Peyer's patch (tissue), 4 donors: ENCODE measurements around the gene RAD51B. TPM values are rescaled to one million over a fixed set of nuclear protein-coding genes. Genes with fewer than 3 reads are reported as not detected.

Experiments used
- DNase-seq, 3 donors: peaks; one replicate each; pipeline ENCODE4 v3.0.0-alpha.2; 2017 to 2019
- H3K27ac ChIP-seq, 4 donors: fragments of 200-600 bp; sonication (generic); one replicate each; pipeline ENCODE4 v1.5.1; 2016 to 2019
- H3K27me3 ChIP-seq, 2 donors: fragments of 200-600 bp; sonication (generic); one replicate each; pipeline ENCODE4 v1.5.1; 2019
- H3K36me3 ChIP-seq, 3 donors: fragments of 200-600 bp; sonication (generic); one replicate each; pipeline ENCODE4 v1.5.1; 2016 to 2019
- H3K4me1 ChIP-seq, 4 donors: fragments of 200-600 bp; sonication (generic); one replicate each; pipeline ENCODE4 v1.5.1; 2016 to 2019
- H3K4me3 ChIP-seq, 4 donors: fragments of 200-600 bp; sonication (generic); 1 replicate in 3 of 4; 2 replicates in 1 of 4; pipeline ENCODE4 v1.5.1; 2016 to 2019; ENCODE audit warnings: mild to moderate bottlenecking in 1 of 4
- H3K9me3 ChIP-seq, 4 donors: fragments of 200-600 bp; sonication (generic); one replicate each; pipeline ENCODE4 v1.5.1; 2016 to 2019; ENCODE audit warnings: mild to moderate bottlenecking in 1 of 4
- CTCF ChIP-seq, 6 experiments: fragments of 450-650 bp in 4 of 6; fragments of 200-600 bp in 2 of 6; sonication (generic) in 1 of 6; IDR thresholded peaks; one replicate each; pipeline ENCODE4 v1.5.1; 2017 to 2019; ENCODE audit warnings: antibody characterized with exemption in 6 of 6, mild to moderate bottlenecking in 3 of 6, moderate library complexity in 1 of 6
- POLR2A ChIP-seq, 2 donors: fragments of 450-650 bp; IDR thresholded peaks; one replicate each; pipeline ENCODE4 v1.5.1; 2017; ENCODE audit warnings: antibody characterized with exemption in 2 of 2, mild to moderate bottlenecking in 2 of 2, moderate library complexity in 2 of 2
- total RNA-seq, 4 donors: library from RNA; depleted of rRNA; stranded (reverse); fragments of >200 nt; gene quantifications; one replicate each; pipeline ENCODE4 v1.1.0, GENCODE V29; 2016

The RAD51B gene
- total RNA-seq, 4 donors from 2014 or later, result 12.6 to 103 (median 33.1) TPM

GRCh38 chr14:68687746-68688145, 868.2 kb downstream of the RAD51B start:
- Histone ChIP-seq H3K27ac (no peak overlapping the region), H3K4me3 (no peak overlapping the region), H3K9me3 (no peaks in the 10 kb centered on the region), H3K27me3 (no peaks in the 10 kb centered on the region), H3K36me3 (no peaks in the 10 kb centered on the region), H3K4me1 (peaks cover 0 to 29% (median 24%) of the 10 kb centered on the region in 4 donors)
- DNase-seq, result no peak
- TF ChIP-seq CTCF (IDR thresholded peaks at IDR 0.05), result no peak
- TF ChIP-seq POLR2A (IDR thresholded peaks at IDR 0.05), result no peak

GRCh38 chr14:68688872-68689371, 869.3 kb downstream of the RAD51B start:
- H3K36me3 ChIP-seq, result no peaks in the 10 kb centered on the region
- no peak overlapping the region for H3K4me3 ChIP-seq
- H3K27me3 ChIP-seq, result no peaks in the 10 kb centered on the region
- H3K4me1 ChIP-seq, result peaks cover 0 to 21% (median 14%) of the 10 kb centered on the region in 4 donors
- H3K9me3 ChIP-seq, result no peaks in the 10 kb centered on the region
- TF ChIP-seq POLR2A (IDR thresholded peaks at IDR 0.05) (no peak), CTCF (IDR thresholded peaks at IDR 0.05) (no peak)
- DNase-seq, result peak in 1 of 3 donors; percentile 52
- peak overlapping the region in 1 of 4 donors; percentile 19 for H3K27ac ChIP-seq

- Histone ChIP-seq H3K4me1 (peaks cover 0 to 16% (median 9%) of the 10 kb centered on the region in 4 donors), H3K4me3 (no peak overlapping the region), H3K9me3 (no peaks in the 10 kb centered on the region), H3K27me3 (no peaks in the 10 kb centered on the region), H3K27ac (no peak overlapping the region), H3K36me3 (no peaks in the 10 kb centered on the region)
- TF ChIP-seq CTCF (IDR thresholded peaks at IDR 0.05) (no peak), POLR2A (IDR thresholded peaks at IDR 0.05) (no peak)
- DNase-seq, result peak in 2 of 3 donors; percentile 14 to 40
Observed at GRCh38 chr14:68689511-68689910, 869.9 kb downstream of the RAD51B start.

GRCh38 chr14:68690089-68690958, 870.7 kb downstream of the RAD51B start:
- Histone ChIP-seq H3K36me3 (no peaks in the 10 kb centered on the region), H3K4me1 (peaks cover 0 to 10% (median 3%) of the 10 kb centered on the region in 4 donors), H3K27ac (no peak overlapping the region), H3K9me3 (no peaks in the 10 kb centered on the region), H3K27me3 (no peaks in the 10 kb centered on the region), H3K4me3 (no peak overlapping the region)
- peak in 2 of 3 donors; percentile 14 to 30 for DNase-seq
- TF ChIP-seq CTCF (IDR thresholded peaks at IDR 0.05) (no peak), POLR2A (IDR thresholded peaks at IDR 0.05) (no peak)

- TF ChIP-seq CTCF (IDR thresholded peaks at IDR 0.05) (no peak), POLR2A (IDR thresholded peaks at IDR 0.05) (no peak)
- Histone ChIP-seq H3K4me3 (no peak overlapping the region), H3K27ac (no peak overlapping the region), H3K36me3 (no peaks in the 10 kb centered on the region), H3K4me1 (peaks cover 0 to 10% (median 3%) of the 10 kb centered on the region in 4 donors), H3K27me3 (no peaks in the 10 kb centered on the region), H3K9me3 (no peaks in the 10 kb centered on the region)
- peak in 2 of 3 donors; percentile 15 to 40 for DNase-seq
Observed at GRCh38 chr14:68691031-68691791, 871.6 kb downstream of the RAD51B start.
